HG03108 (cell line): ENCODE results near the gene FAM222B.
"Not testable (repeated sequence)": the region's sequence is repeated elsewhere in the genome, so short reads cannot be mapped to it uniquely, and the experiment has no call there.

Source experiments
- ATAC-seq: cut with Tn5 transposase; IDR thresholded peaks from one replicate; pipeline ENCODE4 v1.9.1; 2021; ENCODE audit warnings: moderate library complexity; ENCODE audit not compliant: unreplicated experiment

FAM222B gene

GRCh38 chr17:28779601-28780000 is 63.0 kb downstream of the FAM222B start:
- not testable (repeated sequence) for ATAC-seq

GRCh38 chr17:28777178-28777577 is 65.4 kb downstream of the FAM222B start:
- no peak for ATAC-seq

- no peak for ATAC-seq
Measured at GRCh38 chr17:28774206-28774605, 68.4 kb downstream of the FAM222B start.

GRCh38 chr17:28773736-28774135 is 68.9 kb downstream of the FAM222B start:
- no peak for ATAC-seq

GRCh38 chr17:28765038-28765437 is 77.6 kb downstream of the FAM222B start:
- no peak for ATAC-seq

GRCh38 chr17:28763804-28764266 is 78.8 kb downstream of the FAM222B start:
- ATAC-seq = peak; percentile 20

GRCh38 chr17:28763137-28763799 is 79.3 kb downstream of the FAM222B start:
- ATAC-seq = peak; percentile 75

GRCh38 chr17:28760601-28761562 is 81.7 kb downstream of the FAM222B start:
- no peak for ATAC-seq

- ATAC-seq = no peak
Measured at GRCh38 chr17:28759256-28759865, 83.2 kb downstream of the FAM222B start.

- ATAC-seq = no peak
Measured at GRCh38 chr17:28758411-28759121, 84.0 kb downstream of the FAM222B start.

GRCh38 chr17:28756049-28756804 is 86.4 kb downstream of the FAM222B start:
- no peak for ATAC-seq

- no peak for ATAC-seq
Measured at GRCh38 chr17:28755486-28755885, 87.1 kb downstream of the FAM222B start.

- ATAC-seq = no peak
Measured at GRCh38 chr17:28751600-28752366, 90.8 kb downstream of the FAM222B start.

- ATAC-seq = peak; percentile 70
Measured at GRCh38 chr17:28750178-28751047, 92.2 kb downstream of the FAM222B start.

- no peak for ATAC-seq
Measured at GRCh38 chr17:28749516-28750177, 92.9 kb downstream of the FAM222B start.

- ATAC-seq = no peak
Measured at GRCh38 chr17:28748852-28749515, 93.6 kb downstream of the FAM222B start.
